ENCODE measurements around the gene BSG. TPM values are rescaled to one million over a fixed set of nuclear protein-coding genes. Genes with fewer than 3 reads are reported as not detected.

Gene BSG
- total and polyA plus RNA-seq, 10 of the 15 experiments (the other 5 are each of a cell fraction or from before 2014, with no cell fraction given): 2.8 to 297 (median 199) TPM

GRCh38 chr19:525029-525428, 47.4 kb upstream of the BSG start:
- no peak overlapping the region for H3K4me3 ChIP-seq
- no TSS peak for BruUV-seq (replicated peaks)
- no peak for ATAC-seq
- H4K20me1 ChIP-seq (ENCODE audit: control insufficient read depth, insufficient read depth): no peaks in the 10 kb centered on the region
- no peak for FAIRE-seq
- intact Hi-C loops (cut with micrococcal nuclease; ENCODE audit: unreplicated experiment) (no loop called here), in situ Hi-C loops (cut with MboI) (no loop called here)
- ChIA-PET RAD21 (ENCODE audit: unreplicated experiment) (no interaction called here), SMC1A (ENCODE audit: uncharacterized antibody, unreplicated experiment) (no interaction called here), CTCF (no interaction called here), POLR2A (no interaction called here)
- 76% methylated on average over 16 of the region's 18 CpGs for WGBS (ENCODE audit: insufficient coverage, insufficient replicate concordance, low lambda C conversion rate, missing lambda C conversion rate)
- no peaks in the 10 kb centered on the region for H3K79me2 ChIP-seq (ENCODE audit: control insufficient read depth, insufficient read depth, low read length)
- H3K9ac ChIP-seq (ENCODE audit: control insufficient read depth, insufficient read depth, low read length): no peak overlapping the region
- no peak for TF ChIP-seq ATF2 (IDR thresholded peaks at IDR 0.05; ENCODE audit: low read length)
- TF ChIP-seq STAT1 (conservative IDR thresholded peaks at IDR 0.05): no peak
- TF ChIP-seq USF1 (IDR thresholded peaks at IDR 0.05; ENCODE audit: borderline replicate concordance, extremely low read length, insufficient read depth, low read depth, low read length): no peak
- no peak for TF ChIP-seq IRF5 (IDR thresholded peaks at IDR 0.05; ENCODE audit: borderline replicate concordance)
- no peak for TF ChIP-seq SMARCA5 (IDR thresholded peaks at IDR 0.05)
- TF ChIP-seq IRF4 (IDR thresholded peaks at IDR 0.05; ENCODE audit: low read depth, low read length): no peak
- no peak for TF ChIP-seq BRCA1 (IDR thresholded peaks at IDR 0.05; ENCODE audit: low read depth, low read length)
- no peak for TF ChIP-seq CBX3 (IDR thresholded peaks at IDR 0.05; ENCODE audit: borderline replicate concordance, low read depth)
- TF ChIP-seq SMAD5 (IDR thresholded peaks at IDR 0.05; ENCODE audit: low read depth): no peak
- no peak for TF ChIP-seq PAX5 (IDR thresholded peaks at IDR 0.05; ENCODE audit: borderline replicate concordance, low read depth, low read length)
- TF ChIP-seq BMI1 (IDR thresholded peaks at IDR 0.05; ENCODE audit: borderline replicate concordance): no peak
- TF ChIP-seq EED (IDR thresholded peaks at IDR 0.05; ENCODE audit: low read depth): no peak
- no peak for TF ChIP-seq POLR2AphosphoS5 (IDR thresholded peaks at IDR 0.05; ENCODE audit: low read length)
- no peak for TF ChIP-seq BHLHE40 (IDR thresholded peaks at IDR 0.05; ENCODE audit: borderline replicate concordance in 1 of 2, low read depth in 2 of 2, low read length in 1 of 2)
- no peak for TF ChIP-seq JUNB (IDR thresholded peaks at IDR 0.05)
- no peak overlapping the region for H2AFZ ChIP-seq (ENCODE audit: control insufficient read depth, low read depth, low read length)
- H3K4me2 ChIP-seq (ENCODE audit: control insufficient read depth, insufficient read depth): no peak overlapping the region
- no peaks in the 10 kb centered on the region for H3K4me1 ChIP-seq (ENCODE audit: control insufficient read depth, insufficient read depth, low read length)
- no peaks in the 10 kb centered on the region; the same call in 2 of the 3 replicates for H3K9me3 ChIP-seq (replicated peaks; ENCODE audit: control insufficient read depth, insufficient read depth, low read length)
- no peaks in the 10 kb centered on the region for H3K27me3 ChIP-seq (replicated peaks in 1 of 2; ENCODE audit: control insufficient read depth in 2 of 2, insufficient read depth in 2 of 2, low read length in 1 of 2)
- no peaks in the 10 kb centered on the region for H3K36me3 ChIP-seq (ENCODE audit: control insufficient read depth in 2 of 2, insufficient read depth in 2 of 2, low read length in 1 of 2)
- H3K27ac ChIP-seq (ENCODE audit: control insufficient read depth, insufficient read depth): no peak overlapping the region
- no peak for DNase-seq (ENCODE audit: low read depth, low spot score)
